Cardiac atrium fibroblast (primary cell): ENCODE measurements around the gene SPATA1. TPM values are rescaled to one million over a fixed set of nuclear protein-coding genes. Genes with fewer than 3 reads are reported as not detected.

ENCODE experiments used
- total RNA-seq: library from RNA; depleted of rRNA; stranded (reverse); fragments of >200 nt; gene quantifications from 2 replicates; pipeline ENCODE4 v1.2.3, GENCODE V29; 2015

SPATA1 gene
- not detected in 2 replicates for total RNA-seq

GRCh38 chr1:84506002-84506728 lies at the start of gene SPATA1, which contains the start of gene GNG5:
TSS of gene SPATA1 (plus strand) at chr1:84506386. CDS start at chr1:84516360, 9,974 bp downstream.
TSS of gene GNG5 (minus strand) at chr1:84506581. CDS start at chr1:84506091, 490 bp downstream.

DNA sequence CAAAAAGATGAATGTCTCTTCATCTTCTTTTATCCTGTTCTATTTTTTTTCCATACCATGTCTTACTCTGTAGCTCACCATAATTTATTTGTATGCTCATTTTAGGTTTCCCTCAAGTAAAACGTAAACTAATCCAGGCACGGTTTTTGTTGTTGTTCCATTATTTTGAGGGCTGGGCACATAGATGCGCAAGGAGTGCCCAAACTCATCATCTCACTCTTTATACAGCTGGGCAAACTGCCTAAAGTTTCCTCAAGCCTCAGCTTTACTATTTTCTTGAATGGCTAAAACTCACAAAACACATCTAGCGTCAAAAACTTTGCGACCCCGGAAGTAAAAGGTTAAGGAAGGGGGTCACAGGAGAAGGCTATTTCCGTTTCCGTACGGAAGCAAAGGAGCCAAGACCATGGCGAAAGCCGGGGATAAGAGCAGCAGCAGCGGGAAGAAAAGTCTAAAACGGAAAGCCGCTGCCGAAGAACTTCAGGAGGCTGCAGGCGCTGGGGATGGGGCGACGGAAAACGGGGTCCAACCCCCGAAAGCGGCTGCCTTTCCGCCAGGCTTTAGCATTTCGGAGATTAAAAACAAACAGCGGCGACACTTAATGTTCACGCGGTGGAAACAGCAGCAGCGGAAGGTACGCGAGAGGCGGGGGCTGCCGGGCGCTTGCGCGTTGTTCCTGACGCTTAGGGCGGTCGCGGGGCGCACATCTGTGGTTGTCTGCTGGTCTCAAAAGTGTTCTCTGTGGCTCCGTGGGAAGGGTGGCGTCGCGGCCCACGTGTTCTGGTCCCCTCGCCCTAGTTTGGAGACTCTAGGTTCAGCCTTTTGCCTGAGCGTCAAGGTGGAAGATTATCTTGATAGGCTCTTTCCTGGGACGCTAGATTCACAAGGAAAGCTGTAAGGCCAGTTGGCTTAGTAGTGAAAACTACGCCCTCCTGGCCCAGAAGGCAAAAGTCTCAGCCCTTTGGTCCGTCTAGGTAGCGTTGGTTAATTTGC lies 27.0 kb upstream of the SPATA1 start, which contains the start of gene RPF1:
Gene RPF1, plus strand, starts transcription at position 391 of the 993 bp plus-strand sequence. Its CDS starts 16 bp downstream, at position 407.

GRCh38 chr1:84573967-84574842 lies 68.0 kb downstream of the SPATA1 start, which contains the start of gene CTBS:
TSS of gene CTBS (minus strand) at chr1:84574440. CDS start at chr1:84574415, 25 bp downstream.

Other genes with a start within 250 kb of the SPATA1 start
- gene SAMD13, start 204.7 kb upstream of the SPATA1 start, total RNA-seq: 0.32 and 0.54 TPM in 2 replicates
- not detected in 2 replicates for gene DNASE2B, start 107.9 kb upstream of the SPATA1 start, total RNA-seq
- 14.6 and 18.3 TPM in 2 replicates for gene RPF1, start 27.1 kb upstream of the SPATA1 start, total RNA-seq
- gene GNG5, start 195 bp downstream of the SPATA1 start, total RNA-seq: 36.8 and 80.7 TPM in 2 replicates
- gene CTBS, start 68.1 kb downstream of the SPATA1 start, total RNA-seq: 10.7 and 15.2 TPM in 2 replicates
- 8.4 and 12.3 TPM in 2 replicates for gene SSX2IP, start 184.1 kb downstream of the SPATA1 start, total RNA-seq